Measurements from ENCODE around the gene ANGEL1.
A peak's percentile ranks its signal among the peaks of the same experiment; 100 is the strongest.

Gene ANGEL1

DNA sequence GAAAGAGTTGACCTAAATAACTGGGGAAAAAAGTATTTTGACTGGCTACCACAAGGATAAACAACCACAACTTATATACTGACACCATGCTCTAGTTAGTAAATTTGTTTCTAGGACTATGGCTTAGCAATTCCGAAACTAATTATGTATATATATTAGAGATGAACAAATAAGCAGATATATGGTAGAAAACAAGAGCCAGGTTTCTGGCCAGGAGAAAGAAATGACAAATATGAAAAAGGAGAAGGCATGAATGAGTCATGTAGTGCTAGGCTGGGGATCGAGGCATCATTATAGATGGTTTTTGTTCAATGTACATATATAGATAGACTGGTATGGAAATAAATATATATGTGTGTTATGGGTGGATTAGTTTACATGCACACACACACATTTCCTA lies 8.0 kb upstream of the ANGEL1 start:
- DNase-seq (ENCODE audit: low spot score) = no peak

- DNase-seq (ENCODE audit: low spot score) = no peak
Observed at GRCh38 chr14:76814726-76815645, 2.3 kb upstream of the ANGEL1 start.

GRCh38 chr14:76812093-76812421 lies 625 bp downstream of the ANGEL1 start:
- DNase-seq (ENCODE audit: low spot score) = peak; percentile 4

GRCh38 chr14:76811561-76811960 lies 1.1 kb downstream of the ANGEL1 start:
- no peak for DNase-seq (ENCODE audit: low spot score)

DNA sequence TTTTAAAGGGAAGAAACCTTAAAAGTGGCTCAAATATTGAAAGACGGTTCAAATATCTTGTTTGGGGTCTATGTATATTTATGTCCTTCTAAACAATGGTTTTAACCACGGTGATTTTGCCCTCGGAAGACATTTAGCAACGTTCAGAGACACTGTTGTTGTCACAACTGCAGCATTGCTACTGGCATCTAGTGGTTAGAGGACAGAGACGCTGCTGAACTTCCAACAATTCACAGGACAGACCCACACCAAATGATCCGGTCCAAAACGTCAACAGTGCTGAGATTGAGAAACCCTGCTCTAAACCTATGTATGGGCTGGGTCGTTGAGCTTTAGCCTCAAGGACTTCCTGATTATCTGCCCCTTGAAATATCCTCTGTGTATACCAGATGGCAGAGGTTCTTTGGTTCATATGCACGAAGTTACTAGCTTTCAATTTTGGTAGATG lies 1.7 kb downstream of the ANGEL1 start:
- peak; percentile 32 for DNase-seq (ENCODE audit: low spot score)

GRCh38 chr14:76810525-76810924 lies 2.2 kb downstream of the ANGEL1 start:
- peak; percentile 5 for DNase-seq (ENCODE audit: low spot score)

GRCh38 chr14:76808990-76809389 lies 3.7 kb downstream of the ANGEL1 start:
- DNase-seq (ENCODE audit: low spot score) = no peak

- no peak for DNase-seq (ENCODE audit: low spot score)
Observed at GRCh38 chr14:76808011-76808410, 4.7 kb downstream of the ANGEL1 start.

DNA sequence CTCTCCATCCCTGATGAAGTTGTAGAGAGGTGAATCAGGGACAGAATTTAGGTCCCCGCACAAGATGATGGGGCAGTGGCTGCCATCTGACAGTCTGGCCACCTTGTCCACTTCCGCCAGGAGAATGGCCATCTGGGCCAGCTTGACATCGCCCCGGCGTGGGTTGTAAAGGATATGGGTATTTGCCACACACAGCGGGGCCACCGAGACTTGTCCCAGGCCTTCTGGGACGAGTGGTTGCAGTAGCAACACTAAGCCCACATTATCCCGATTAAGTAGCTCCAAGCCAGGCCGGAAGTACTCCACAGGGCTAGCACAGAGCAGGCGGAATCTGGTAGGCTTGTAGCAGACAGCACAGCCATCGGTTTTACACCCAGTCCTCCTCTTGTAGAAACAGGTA lies 6.2 kb downstream of the ANGEL1 start:
- no peak for DNase-seq (ENCODE audit: low spot score)

DNA sequence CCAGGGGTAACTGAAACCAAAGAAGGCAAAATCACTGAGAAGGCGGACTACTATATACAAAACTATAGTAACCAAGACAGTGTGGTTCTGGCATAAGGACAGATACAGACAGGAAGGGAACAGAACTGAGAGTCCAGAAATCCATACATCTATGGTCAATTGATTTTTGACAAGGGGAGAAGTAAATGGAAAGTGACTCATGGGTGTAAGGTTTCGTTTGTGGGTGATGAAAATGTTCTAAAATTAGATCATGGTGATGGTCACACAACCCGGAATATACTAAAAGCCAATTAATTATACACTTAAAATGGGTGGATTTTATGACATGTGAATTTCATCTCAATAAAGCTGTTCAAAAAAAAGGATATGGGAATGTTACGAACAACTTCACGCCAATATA lies 18.7 kb downstream of the ANGEL1 start:
- DNase-seq (ENCODE audit: low spot score) = no peak

DNA sequence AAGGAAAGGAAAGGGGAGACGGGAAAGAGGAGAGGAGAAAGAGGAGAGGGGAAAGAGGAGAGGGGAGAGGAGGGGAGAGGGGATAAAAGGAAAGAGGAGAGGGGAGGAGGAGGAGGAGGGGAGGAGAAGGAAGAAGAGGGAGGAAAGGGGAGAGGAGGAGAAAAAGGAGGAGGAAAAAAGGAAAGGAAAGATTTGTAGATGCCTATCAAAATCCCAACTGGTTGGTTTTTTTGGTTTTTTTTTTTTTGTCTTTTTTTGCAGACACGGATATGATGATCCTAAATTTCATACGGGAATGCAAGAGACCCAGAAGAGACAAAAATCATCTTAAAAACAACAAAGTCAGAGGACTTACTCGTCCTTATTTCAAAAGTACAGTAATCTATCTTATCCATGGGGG lies 19.4 kb downstream of the ANGEL1 start:
- no peak for DNase-seq (ENCODE audit: low spot score)

- no peak for DNase-seq (ENCODE audit: low spot score)
Observed at GRCh38 chr14:76792422-76792821, 20.3 kb downstream of the ANGEL1 start.

GRCh38 chr14:76786601-76787000 lies 26.1 kb downstream of the ANGEL1 start:
- DNase-seq (ENCODE audit: low spot score) = no peak

DNA sequence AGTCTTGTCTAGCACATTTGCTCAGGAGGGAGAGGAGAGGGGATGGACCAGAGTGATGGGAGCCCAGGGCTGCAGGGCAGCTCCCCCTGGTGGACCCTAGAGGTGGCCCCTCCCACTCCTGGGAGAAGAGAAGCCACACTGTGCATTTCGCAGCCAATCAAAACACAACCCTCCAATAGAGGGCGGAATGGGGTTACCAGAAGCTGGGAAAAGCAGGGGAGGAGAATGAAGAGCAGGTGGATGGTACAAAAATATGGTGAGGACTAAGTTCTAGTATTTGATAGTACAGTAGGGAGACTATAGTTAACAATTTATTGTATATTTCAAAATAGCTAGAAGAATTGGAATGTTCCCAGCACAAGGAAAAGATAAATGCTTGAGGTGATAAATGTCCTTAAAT lies 27.8 kb downstream of the ANGEL1 start:
- DNase-seq (ENCODE audit: low spot score) = peak; percentile 71

DNA sequence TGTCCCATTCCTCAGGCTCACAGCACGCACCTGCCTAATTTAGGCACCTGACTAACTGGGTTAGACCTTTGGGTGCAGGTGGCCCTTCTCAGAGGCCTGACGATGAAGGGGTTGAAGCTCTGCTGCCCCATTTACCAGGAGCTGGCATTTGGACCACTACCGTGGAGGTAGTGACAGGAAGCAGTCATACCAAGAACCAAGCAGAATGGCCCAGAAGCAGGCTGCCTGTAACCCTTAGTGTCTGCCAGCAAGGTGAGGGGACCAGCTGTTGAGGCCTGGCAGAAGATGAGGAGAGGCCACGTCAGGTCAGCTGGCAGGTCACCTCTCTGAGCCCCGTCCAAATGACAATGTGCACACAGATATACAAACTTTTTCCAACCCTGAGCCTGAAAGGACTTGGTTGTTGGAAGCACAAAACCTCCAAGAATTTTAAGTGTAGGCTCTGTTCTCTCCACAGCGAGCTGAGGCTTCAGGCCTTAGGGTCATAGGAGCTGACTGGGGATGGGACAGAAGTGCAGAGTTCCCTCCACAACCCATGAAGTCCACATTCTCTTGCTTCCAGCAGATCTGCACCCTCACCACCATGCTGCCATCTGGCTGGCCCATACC lies 28.3 kb downstream of the ANGEL1 start:
- no peak for DNase-seq (ENCODE audit: low spot score)

DNA sequence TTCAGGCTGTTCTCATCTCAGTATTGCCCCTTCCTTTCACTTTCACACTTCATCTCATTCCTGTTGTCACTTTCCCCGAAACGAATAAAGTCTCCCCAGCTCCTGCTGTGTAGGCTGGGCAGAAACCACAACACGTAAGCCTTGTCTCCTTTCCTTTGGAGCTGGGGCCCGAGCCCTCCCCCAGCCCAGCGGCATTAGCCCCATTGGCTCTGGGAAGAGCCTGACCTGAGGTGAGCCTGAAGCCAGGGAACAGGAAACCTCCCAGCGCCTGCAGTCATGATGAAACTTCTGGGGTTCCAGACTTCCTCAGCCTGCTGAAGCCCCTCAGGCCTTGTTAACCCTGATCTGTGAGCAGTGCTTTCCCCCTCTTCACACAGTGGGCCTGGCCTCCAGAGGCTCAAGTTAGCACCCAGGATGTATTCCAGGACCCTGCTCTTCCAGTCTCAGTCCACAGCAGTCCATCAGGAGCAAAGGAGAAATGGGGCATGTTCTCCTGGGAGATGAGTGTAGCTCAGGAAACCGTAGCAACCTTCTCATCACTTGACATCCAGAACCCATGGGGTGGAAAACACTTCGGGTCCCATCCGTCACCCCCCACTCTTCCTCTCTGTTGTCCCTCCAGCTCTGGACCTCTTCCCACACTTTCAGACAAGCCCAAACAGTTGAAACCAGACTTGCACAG lies 29.7 kb downstream of the ANGEL1 start:
- no peak for DNase-seq (ENCODE audit: low spot score)

DNA sequence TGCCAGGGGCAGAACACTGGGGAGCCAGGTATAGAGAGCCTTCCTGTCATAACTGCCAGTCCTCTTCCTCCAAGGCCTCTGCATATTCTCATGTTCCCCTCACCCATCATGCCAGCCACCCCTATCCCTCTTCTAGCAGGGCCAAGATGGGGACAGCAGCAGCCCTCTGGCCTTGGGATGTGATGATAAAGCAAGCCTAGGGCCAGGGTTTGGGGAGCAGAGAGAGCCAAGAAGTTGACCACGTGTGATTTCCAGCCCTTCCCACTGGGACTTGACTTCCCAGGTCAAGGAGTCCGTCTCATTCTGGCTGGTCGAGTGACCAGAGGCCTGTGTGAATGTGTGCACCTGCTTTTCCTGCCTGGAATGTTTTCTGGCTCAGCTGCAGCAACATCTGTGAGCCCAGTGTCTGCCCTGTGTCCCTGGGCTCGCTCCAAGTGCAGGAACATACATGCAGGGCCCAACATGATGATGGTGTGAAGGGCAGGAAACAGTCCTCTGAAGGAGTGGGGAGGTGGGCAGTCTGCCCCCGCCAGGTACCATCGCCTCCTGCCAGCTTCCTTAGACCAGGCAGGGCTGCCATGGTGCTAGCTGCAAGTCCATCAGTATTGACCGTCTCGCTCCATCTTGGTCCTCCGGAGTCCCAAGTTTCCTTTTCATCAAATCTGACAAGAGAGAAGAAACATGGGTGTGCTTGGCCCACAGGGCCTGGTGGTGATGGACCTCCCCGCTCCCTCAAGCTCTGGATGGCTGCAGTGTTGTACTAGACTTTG lies 30.4 kb downstream of the ANGEL1 start:
- no peak for DNase-seq (ENCODE audit: low spot score)

DNA sequence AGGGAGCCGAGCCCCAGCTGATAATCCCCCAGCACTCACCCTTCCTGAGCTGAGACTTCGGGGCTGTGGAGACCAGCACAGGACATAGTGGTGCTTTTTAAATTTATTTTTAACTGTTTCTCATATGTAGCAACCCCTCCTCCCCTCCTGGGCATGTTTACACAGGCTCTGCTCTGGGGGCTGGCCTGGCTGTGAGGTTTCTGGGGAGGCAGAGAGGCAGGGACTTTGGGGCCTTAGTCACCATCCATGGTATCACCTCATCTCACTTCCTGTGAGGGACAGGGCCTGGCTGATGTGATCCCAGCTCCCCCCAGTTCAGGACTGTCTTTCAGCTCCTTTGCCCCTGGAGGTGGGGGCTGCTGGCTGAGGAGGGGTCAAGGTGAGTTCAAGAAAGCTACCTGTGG lies 31.0 kb downstream of the ANGEL1 start:
- DNase-seq (ENCODE audit: low spot score) = no peak

GRCh38 chr14:76780875-76781647 lies 31.6 kb downstream of the ANGEL1 start:
- no peak for DNase-seq (ENCODE audit: low spot score)

DNA sequence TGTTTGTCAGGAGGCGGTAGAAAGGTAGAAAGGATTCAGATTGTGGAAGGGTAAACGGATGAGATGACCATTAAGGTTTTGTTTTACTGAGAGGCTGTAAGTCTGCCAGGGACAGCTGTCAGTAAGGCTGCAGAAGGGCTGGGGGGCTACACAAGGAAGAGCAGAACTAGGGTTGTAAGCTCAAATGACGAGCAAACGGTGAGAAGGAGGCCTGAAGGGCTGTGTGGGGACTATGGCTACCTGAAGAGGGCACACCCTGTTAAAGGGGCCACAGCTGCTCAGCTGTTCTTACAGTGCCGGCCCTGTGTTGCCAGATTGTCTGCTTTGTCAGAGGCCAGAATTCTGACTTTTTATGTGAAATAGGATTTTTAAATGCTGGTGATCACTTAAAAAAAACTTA lies 32.3 kb downstream of the ANGEL1 start:
- DNase-seq (ENCODE audit: low spot score) = no peak

DNA sequence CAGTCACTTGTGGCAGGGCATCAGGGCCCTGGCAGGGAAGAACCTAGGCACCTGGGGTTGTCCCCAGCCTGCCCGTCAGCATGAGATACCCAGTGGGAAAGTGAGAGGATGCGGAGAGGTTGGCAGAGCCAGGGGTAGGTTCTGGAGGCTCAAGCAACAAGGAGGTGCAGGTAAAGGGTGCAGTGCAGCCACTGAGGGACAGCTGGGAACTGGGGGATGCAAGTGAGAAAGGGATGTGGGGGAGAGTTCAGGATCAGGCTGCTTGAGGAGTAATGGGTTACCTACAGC lies 32.7 kb downstream of the ANGEL1 start:
- no peak for DNase-seq (ENCODE audit: low spot score)
